Measurements from ENCODE around the gene BPIFB6.

BPIFB6 gene

DNA sequence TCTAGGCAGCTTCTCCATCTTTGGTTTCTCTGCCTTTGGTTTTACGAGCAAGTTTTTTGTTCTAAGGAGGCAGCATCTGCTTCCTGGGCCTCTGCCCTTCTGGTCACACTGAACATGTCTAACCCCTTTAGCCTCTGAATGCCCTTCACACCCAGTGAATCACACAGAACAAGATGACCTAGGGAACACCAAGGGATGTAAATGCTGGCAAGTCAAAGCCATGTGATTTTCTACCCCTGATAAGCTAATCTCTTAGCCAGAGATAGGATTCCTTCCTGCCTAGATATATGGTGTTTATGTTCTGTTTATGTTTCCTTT lies 7.2 kb upstream of the BPIFB6 start:
- Histone ChIP-seq H3K4me3 (ENCODE audit: low read length) (no peak overlapping the region), H3F3A (ENCODE audit: control insufficient read depth, insufficient read depth) (no peaks in the 10 kb centered on the region), H3K79me2 (ENCODE audit: control insufficient read depth, low read length) (no peaks in the 10 kb centered on the region), H3K27me3 (ENCODE audit: control insufficient read depth, low read length) (no peaks in the 10 kb centered on the region), H3K9me3 (ENCODE audit: control insufficient read depth, insufficient read depth, low read length) (no peaks in the 10 kb centered on the region), H3K4me2 (ENCODE audit: low read length) (no peak overlapping the region), H3K4me1 (ENCODE audit: control insufficient read depth, low read length) (no peaks in the 10 kb centered on the region), H3K36me3 (ENCODE audit: control insufficient read depth, low read length) (no peaks in the 10 kb centered on the region), H3K27ac (ENCODE audit: low read depth, low read length) (no peak overlapping the region), H4K20me1 (ENCODE audit: control insufficient read depth, insufficient read depth, low read depth, low read length) (no peaks in the 10 kb centered on the region), H3K9me2 (replicated peaks; ENCODE audit: control insufficient read depth, low read length) (no peaks in the 10 kb centered on the region)
- no peak for TF ChIP-seq EZH2phosphoT487 (IDR thresholded peaks at IDR 0.05; ENCODE audit: borderline replicate concordance, low read length)
- TF ChIP-seq, protein P1, sequence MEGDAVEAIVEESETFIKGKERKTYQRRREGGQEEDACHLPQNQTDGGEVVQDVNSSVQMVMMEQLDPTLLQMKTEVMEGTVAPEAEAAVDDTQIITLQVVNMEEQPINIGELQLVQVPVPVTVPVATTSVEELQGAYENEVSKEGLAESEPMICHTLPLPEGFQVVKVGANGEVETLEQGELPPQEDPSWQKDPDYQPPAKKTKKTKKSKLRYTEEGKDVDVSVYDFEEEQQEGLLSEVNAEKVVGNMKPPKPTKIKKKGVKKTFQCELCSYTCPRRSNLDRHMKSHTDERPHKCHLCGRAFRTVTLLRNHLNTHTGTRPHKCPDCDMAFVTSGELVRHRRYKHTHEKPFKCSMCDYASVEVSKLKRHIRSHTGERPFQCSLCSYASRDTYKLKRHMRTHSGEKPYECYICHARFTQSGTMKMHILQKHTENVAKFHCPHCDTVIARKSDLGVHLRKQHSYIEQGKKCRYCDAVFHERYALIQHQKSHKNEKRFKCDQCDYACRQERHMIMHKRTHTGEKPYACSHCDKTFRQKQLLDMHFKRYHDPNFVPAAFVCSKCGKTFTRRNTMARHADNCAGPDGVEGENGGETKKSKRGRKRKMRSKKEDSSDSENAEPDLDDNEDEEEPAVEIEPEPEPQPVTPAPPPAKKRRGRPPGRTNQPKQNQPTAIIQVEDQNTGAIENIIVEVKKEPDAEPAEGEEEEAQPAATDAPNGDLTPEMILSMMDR (IDR thresholded peaks at IDR 0.05; ENCODE audit: low read depth, low read length, poor library complexity, severe bottlenecking): no peak

DNA sequence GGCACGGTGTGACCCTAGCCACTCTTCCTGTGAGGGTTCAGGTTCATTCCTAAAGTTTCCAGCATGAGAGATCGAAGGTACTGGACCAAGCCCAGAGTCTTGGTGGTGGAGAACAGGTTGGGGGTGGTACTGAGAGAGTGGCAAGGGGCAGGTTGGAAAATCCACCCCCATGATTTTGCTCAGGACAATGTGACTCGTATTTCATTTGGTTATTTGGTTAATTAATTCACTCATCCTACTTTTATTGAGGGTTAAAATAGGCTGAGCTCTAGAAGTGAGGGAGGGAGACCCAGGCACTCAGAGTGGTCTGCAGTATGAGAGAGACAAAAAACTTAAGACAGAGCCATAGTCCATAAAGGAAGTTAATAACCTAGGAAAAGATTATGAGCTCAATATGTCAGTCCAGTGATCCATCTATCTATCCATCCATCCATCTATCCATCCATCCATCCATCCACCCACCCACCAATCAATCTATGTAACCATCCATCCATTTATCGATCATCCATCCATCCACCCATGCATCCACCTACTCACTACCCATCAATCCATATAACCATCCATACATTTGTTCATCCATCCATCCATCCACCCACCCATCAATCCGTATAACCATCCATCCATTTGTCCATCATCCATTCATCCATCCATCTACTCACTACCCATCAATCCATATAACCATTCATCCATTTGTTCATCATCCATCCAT lies 6.7 kb upstream of the BPIFB6 start:
- Histone ChIP-seq H3F3A (ENCODE audit: control insufficient read depth, insufficient read depth) (no peaks in the 10 kb centered on the region), H3K27me3 (ENCODE audit: control insufficient read depth, low read length) (no peaks in the 10 kb centered on the region), H3K36me3 (ENCODE audit: control insufficient read depth, low read length) (no peaks in the 10 kb centered on the region), H4K20me1 (ENCODE audit: control insufficient read depth, insufficient read depth, low read depth, low read length) (no peaks in the 10 kb centered on the region), H3K9me3 (ENCODE audit: control insufficient read depth, insufficient read depth, low read length) (no peaks in the 10 kb centered on the region), H3K4me3 (ENCODE audit: low read length) (no peak overlapping the region), H3K4me1 (ENCODE audit: control insufficient read depth, low read length) (no peaks in the 10 kb centered on the region), H3K79me2 (ENCODE audit: control insufficient read depth, low read length) (no peaks in the 10 kb centered on the region), H3K9me2 (replicated peaks; ENCODE audit: control insufficient read depth, low read length) (no peaks in the 10 kb centered on the region), H3K27ac (ENCODE audit: low read depth, low read length) (no peak overlapping the region), H3K4me2 (ENCODE audit: low read length) (no peak overlapping the region)
- TF ChIP-seq, protein P1 (IDR thresholded peaks at IDR 0.05; ENCODE audit: low read depth, low read length, poor library complexity, severe bottlenecking): no peak
- TF ChIP-seq EZH2phosphoT487 (IDR thresholded peaks at IDR 0.05; ENCODE audit: borderline replicate concordance, low read length): no peak

- Histone ChIP-seq H3K9me2 (replicated peaks; ENCODE audit: control insufficient read depth, low read length) (no peaks in the 10 kb centered on the region), H4K20me1 (ENCODE audit: control insufficient read depth, insufficient read depth, low read depth, low read length) (no peaks in the 10 kb centered on the region), H3K9me3 (ENCODE audit: control insufficient read depth, insufficient read depth, low read length) (no peaks in the 10 kb centered on the region), H3K79me2 (ENCODE audit: control insufficient read depth, low read length) (no peaks in the 10 kb centered on the region), H3K27me3 (ENCODE audit: control insufficient read depth, low read length) (no peaks in the 10 kb centered on the region), H3K4me2 (ENCODE audit: low read length) (no peak overlapping the region), H3F3A (ENCODE audit: control insufficient read depth, insufficient read depth) (no peaks in the 10 kb centered on the region), H3K4me3 (ENCODE audit: low read length) (no peak overlapping the region), H3K4me1 (ENCODE audit: control insufficient read depth, low read length) (no peaks in the 10 kb centered on the region), H3K36me3 (ENCODE audit: control insufficient read depth, low read length) (no peaks in the 10 kb centered on the region), H3K27ac (ENCODE audit: low read depth, low read length) (no peak overlapping the region)
- TF ChIP-seq, protein P1 (IDR thresholded peaks at IDR 0.05; ENCODE audit: low read depth, low read length, poor library complexity, severe bottlenecking): no peak
- TF ChIP-seq EZH2phosphoT487 (IDR thresholded peaks at IDR 0.05; ENCODE audit: borderline replicate concordance, low read length): no peak
These were observed 6.1 kb upstream of the BPIFB6 start for GRCh38 chr20:33025318-33025876.

Data from DOHH2 (cell line).